CD4-positive, alpha-beta T cell treated with Interleukin-2 at 100 ng/mL for 4 hours (primary cell): ENCODE results near the gene DNAJC7.

Experiments used
- DNase-seq: peaks from one replicate; pipeline ENCODE4 v3.0.0-alpha.2; 2020; ENCODE audit warnings: low spot score

Gene DNAJC7

DNA sequence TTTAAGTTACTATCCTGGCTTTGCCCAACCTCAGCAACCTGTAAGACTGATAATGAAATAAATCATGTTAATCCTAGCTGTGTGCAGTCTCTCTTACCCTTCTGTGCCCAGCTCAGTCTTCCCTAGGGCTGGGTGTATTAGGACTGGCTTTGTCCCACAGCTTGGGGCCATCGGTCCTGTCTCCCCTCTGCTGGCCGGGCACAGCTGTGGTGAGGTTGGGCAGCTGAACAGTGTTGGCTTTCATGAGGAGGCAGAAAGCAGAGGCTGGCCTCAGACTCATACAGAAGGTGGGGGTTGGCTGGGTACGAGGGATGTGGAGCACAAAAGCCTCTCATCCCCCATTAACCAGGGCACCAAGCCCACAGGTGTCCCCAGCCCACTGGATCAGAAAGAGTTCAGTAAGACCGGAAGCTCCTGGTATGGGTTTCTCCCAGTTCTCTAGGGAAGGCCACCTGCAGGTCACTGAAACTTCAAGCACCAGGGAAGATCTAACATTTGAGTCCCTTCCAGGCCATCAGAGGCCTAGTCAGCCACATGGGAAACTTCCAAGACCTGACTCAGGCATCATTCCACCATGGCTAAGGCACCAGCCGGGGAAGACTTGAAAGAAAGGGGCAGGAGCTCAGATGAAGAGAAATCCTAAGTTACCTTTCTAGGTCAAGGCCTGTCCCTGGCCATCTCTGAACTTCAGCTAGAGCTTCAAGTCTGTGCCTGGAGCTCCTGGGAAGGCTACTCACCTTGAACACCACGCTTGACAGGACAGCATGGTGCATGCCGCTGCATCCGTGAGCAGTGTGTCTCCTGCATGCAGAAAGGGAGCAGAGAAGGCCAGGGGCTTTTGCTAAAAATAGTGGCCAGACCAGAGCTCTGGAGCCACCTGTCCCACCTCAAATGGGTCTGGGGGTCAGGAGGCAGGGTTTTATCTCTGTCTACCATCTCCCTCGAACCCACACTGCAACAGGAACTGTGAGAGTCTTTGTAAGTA is 41.8 kb downstream of the DNAJC7 start:
- DNase-seq = no peak

DNA sequence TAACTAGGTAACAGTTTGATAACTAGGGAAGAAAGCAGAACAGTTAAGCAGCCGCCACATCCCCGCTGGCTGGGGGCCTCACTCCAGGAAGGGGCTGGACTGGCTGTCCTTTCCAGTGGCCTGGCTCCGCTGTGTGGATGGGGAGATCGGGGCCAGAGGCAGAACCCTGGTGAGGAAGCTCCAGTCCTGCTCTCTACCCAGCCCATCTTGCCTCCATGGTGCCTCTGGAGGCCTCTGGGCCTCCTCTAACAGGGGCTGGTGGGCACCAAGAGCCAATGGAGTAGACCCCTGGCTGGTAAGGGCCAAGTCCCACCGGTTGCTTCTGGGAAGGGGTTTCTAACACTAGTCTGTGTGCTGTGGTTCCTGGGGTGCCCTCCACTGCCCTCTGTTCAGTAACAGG is 42.6 kb downstream of the DNAJC7 start:
- DNase-seq = no peak

DNA sequence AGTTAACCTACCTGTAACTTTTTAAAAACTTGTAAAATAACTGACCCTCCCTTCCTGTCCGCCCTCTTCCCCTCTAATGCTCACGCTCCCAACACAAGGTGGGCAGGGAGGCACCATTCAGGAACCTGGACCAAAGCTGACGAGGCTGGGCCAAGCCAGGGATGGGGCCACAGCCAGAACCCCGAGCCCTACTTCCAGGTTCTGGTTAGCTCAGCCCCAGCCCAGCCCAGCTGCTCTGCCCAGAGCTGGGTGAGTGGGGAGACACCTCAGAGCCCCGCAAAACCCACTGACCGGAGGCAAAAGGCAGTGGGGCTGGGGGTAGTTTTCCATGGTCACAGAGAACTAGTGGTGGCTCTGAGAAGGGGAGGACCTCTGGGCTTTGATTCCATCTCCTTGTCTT is 43.2 kb downstream of the DNAJC7 start:
- no peak for DNase-seq

DNA sequence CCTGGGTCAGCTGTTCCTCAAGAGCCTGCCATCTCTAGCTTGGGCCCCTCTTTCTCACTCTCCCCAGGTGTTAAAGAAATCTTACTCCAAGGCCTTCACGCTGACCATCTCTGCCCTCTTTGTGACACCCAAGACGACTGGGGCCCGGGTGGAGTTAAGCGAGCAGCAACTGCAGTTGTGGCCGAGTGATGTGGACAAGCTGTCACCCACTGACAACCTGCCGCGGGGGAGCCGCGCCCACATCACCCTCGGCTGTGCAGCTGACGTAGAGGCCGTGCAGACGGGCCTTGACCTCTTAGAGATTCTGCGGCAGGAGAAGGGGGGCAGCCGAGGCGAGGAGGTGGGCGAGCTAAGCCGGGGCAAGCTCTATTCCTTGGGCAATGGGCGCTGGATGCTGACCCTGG is 43.8 kb downstream of the DNAJC7 start:
- no peak for DNase-seq

DNA sequence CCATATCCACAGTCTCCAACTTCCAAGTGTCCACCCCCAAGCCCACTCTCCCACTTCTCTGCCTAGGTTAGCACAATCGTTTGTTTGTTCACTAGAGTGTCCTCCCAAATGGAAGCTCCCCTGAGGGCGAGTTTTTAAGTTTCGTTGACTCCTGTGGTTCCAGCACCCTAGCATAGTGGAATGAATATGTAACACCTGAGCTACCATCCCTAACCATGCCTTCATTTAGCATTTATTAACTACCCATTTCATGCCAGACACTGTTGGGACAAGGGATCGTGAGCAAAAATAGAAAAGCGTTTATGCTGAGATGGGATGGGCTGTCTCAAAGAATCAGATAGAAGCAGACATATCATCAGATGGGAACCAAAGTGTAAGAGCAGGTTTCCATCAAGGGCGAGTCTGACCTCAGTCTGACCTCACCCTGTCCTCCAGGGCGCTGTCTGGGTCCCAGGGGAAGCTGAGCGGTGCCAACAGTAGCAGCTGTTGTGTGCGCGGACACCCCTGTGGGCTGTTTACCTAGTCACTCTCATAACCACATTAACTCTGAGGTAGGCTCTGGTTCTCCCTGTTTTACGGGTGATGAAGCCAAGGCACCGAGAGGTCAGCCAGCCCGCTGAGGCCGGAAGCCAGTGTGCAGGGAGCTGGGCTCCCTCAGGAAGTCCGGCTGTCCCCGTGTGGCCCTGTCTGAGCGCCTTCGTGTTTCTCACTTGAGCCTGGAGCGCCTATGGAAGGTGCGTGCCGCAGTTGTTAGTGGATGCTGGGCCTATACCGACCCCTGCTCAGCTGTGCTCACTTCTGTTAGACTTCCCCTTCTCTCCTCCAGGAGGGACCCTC is 44.5 kb downstream of the DNAJC7 start:
- no peak for DNase-seq

DNA sequence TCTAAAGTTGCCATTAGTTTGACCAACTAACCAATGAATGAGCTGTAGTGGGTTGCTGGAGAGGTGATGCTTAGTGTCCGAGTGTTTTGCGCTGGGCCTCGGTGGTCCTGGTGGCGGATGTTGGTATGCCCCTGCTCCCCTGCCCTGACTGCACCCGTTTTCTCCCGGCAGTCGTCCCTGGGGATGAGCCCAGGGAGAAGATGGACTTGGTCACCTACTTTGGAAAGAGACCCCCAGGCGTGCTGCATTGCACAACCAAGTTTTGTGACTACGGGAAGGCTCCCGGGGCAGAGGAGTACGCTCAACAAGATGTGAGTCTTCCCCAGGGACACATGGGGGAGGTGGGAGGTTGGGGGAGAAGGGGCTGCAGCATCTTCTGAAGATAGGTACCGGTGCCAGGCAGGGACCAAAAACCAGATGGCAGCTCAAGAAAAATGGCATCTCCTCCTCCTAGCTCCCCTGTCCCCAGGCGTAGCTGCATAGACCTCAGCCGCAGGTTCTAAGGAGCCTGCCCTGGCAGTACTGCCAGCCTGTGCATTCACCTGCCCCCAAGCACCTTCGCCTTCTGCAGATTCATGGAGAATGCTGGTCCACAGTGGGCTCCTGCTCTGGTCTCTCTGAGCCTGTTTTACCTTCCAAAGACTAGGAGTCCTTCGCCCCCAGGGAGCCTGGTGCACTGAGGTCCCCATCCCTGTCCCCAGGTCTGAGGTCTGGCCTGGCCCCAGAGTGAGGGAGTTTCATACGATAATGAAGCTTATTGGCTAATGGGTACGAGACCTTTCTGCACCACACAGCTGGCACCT is 45.3 kb downstream of the DNAJC7 start:
- DNase-seq = no peak

DNA sequence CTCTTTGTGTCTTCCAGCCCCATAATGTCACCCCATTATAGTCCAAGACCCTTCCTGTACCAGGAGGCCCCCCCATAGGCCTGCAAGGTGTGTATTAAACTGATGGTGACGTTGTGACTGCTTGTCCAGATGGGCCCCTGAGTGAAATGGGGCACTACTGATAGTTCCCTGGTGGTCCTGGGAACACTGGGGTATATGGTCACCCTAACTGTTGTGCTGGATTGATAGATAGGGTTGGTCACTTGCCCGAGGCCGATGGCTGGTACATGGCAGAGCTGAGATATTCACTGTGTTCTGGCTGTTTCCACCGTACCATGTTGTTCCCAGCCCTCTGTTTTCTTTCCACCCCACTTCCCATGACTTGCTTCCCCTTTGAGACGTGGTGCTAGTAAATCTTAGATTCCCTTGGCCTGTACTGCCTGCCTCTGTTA is 46.3 kb downstream of the DNAJC7 start:
- no peak for DNase-seq

DNA sequence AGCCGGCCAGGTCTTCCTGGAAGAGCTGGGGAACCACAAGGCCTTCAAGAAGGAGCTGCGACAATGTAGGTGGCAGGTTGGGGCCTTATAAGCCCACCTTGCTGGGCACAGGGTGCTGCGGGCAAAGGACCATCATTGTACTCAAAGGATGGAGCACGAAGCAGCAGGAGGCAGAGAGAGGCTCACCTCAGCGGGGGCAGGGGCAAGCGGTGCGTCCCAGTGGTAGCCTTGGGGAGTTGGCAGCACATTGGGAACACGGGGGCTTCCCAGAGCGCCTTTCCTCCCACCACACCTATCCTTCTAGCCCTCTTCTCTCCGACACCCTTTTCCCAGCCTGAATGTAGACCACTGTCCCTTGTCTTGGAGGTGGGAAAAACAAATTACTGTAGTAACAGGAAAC is 48.6 kb downstream of the DNAJC7 start:
- DNase-seq = no peak

DNA sequence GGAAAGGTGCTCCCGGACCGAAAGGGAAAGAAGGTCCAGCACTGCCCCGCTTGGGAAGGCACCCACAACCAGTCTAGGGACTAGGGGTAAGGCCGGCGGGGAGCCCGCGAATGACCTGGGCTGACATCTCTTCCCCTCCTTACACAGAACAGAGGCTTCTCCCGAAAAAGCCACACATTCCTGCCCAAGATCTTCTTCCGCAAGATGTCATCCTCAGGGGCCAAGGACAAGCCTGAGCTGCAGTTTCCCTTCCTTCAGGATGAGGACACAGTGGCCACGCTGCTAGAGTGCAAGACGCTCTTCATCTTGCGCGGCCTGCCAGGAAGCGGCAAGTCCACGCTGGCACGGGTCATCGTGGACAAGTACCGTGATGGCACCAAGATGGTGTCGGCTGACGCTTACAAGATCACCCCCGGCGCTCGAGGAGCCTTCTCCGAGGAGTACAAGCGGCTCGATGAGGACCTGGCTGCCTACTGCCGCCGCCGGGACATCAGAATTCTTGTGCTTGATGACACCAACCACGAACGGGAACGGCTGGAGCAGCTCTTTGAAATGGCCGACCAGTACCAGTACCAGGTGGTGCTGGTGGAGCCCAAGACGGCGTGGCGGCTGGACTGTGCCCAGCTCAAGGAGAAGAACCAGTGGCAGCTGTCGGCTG is 49.2 kb downstream of the DNAJC7 start:
- DNase-seq = no peak

DNA sequence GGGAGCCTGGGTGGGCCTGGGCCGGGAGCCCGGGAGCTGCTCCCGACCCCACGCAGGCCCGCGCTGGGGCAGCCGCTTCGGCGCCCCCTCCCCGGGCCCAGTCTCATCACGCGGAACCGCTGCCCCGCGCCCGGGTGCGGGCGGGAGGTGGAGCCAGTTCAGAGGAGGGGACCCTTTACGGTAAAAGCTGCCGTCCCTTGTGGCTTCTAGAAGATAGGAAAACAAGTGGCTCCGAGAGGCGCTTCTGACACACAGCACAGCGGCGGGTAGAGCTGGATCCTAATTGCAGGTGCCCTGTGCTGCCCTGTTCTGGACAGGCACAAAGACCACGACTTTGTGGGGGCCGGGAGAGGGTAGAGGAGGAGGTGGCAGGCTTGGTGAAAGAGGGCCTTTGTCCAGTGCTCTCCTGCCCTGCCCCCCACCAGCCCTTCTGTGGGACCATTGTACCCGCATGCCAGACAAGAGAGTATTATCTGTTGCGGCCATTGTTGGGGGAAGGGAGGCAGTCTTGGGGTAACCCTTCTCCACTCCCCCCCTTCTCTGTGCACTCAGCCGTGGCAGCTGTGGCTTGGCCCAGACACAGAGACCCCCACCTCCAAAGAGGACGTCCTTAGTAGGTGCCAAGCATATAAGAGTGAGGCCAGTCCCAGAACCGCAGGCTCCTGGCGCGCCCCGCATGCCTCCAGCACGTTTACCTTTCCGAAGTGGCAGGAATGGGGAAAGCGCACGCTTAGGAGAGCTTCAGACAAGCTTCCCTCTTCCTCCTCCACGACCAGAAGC is 49.9 kb downstream of the DNAJC7 start:
- DNase-seq = peak; percentile 28

DNA sequence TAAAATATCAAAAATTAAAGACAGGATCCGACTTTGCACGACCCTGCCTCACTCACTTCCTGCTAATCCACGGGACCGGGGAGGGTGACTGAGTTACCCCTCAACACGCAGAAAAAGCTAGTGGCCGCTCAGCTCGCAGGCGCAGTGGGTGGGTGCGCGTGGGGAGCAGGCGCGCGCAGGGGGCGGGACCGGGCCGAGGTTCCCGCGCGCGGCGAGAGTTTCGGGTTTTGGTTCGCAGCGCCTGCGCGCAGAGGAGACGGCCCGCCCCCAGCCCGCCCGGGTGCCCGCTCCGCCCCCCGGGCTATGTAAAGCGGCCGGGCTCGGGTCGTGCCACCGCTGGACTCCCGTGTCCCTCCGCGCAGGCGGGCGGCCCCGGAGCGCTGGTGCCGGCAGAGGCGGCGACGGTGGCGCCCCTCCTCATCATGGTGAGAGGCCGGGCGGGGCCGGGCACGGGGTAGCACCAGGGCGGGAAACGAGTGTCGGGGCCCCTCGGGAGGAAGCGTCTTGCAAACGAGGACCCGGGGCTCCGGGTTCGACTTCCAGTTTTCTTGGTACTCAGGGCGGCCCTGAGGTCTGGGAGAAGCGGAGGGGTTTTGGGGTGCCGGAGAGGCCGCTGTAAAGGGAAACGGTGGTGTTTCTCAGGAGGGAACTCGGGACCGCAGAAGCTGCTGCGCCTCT is 50.6 kb downstream of the DNAJC7 start, which contains the start of gene CNP:
Gene CNP (plus strand): TSS at position 333 of the 678 bp plus-strand sequence. CDS start 90 bp downstream, at position 423.
- peak; percentile 90 for DNase-seq

DNA sequence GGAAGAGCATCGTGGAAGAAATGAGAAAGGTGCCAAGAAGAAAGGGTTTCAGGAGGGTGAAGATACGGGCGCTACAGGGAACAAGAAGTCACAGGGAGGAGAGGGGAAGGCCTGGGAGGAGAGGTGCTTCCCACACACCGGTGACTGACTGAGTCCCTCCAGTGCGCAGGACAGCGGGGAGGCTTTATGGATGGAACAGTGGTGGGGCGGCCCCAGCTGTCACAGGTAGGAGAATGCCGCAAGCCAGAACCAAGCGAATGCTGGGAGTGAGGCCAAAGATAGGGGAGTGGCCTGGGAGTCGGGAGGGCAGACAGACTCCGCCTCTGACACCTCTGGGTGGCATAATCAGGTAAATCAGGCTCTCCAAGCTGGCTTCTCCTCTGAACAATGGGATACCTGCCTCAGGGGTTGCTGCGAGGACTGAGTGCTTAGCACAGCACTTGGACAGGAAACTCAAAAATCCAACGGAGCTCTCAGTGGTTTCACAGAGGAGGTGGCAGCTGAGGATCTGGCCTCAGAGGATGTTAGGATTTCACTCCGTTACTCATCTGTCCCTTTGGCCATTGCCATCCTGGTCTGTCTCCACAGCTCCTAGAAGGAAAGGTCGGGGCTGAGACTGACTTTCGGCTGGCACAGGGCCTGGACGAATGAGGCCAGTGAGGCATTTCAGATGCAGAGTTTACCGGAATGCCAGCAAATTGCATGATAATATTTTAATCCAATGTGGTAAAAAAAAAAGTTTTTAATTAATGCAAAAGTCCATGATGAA is 51.4 kb downstream of the DNAJC7 start:
- DNase-seq = peak; percentile 70

DNA sequence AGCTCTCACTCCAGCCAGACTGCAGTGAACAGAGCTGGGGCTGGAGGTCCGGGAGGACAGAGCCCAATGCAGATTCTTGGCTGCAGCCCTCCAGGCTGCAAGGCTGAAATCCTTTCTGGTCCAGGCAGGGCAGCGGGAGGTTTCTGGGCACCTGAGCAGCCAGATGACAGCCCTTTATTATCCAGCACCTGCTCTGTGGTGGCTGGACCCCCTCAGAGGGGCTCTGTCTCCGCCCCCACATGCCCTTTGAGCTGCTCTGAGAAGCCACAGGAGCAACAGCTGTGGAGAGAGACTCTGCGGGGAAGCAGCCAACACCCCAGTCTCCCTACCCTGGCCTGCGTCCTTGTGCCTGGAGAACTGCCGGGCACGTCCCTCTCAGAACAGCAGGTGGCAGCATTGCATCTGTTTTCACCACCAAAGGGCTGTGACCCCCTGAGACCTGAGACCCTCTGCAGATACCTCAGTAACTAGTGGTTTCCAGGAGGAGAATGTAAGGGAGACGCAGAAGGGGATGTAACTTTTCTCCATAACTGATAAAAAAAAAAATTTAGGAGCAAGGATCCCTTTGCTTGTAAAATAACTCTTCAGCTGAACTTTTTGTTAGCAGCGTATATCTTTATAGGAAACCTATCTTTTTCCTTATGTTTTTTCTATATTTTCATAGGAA is 54.3 kb downstream of the DNAJC7 start:
- peak; percentile 73 for DNase-seq

DNA sequence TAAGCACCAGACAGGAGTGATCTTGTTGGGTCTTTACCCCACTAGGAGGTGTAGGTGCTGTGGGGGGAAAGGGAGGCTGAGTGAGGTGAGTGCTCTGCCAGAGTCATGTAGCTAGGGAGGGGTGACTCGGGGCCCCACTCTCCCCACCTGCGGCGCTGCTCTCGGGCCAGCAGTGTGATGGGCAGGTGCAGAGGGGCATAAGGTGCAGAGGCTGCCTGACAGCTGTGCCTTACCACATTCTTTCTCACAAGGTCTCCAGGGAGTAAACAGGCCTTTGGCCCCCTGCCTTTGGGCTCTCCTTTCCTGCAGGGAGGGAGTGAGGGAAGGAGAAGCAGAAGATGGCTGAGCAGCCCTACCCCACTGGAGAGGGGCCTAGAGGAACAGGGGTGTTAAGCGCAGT is 55.1 kb downstream of the DNAJC7 start:
- DNase-seq = no peak

DNA sequence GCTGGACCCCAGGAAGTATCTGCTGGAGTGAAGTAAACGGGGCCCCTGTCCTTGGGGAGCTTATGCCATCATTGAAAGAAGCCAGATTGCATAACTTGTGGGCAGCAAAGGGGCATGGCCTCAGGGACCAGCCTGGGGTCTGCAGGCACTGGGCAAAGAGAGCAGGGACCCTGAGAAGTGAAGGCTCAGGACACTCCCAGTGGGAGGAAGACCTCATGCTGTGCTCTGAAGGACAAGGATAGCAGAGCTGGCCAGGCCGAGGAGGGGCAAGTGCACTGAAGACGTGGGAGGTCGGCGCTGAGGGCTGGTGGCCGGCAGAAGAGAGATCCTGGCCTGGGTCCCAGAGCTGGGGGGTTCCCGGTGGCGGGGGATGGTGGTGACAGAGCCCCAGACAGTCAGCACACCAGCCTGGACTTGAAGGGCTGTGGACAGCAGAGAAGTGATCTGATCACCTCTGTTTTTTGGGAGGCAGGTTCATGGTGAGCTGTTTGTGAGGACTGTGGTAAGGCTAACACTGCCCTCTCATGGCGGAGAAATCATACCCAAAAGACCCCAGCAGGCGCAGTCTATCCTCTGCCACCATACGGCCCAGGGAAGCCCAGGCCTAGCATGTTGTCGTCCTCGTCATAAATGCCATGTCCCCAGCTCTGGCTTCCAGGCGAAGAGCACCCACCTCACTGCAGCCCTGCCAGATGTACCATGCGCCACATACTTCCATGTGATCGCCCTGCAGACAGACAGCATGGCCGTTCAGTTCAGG is 57.7 kb downstream of the DNAJC7 start:
- no peak for DNase-seq

DNA sequence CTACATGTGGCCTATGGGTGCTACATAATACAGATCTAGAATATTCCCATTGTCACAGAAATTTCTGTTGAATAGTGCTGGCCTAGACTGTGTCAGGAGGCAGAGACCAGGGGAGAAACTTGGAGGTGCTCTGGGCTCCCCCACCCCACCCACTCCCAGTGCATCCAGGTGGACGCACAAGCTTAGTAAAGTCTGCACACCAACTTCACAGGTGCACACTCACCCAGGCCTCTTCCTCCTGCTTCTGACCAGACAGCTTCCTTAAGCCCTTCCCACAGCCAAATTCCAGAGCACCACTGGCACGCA is 58.3 kb downstream of the DNAJC7 start:
- no peak for DNase-seq

DNA sequence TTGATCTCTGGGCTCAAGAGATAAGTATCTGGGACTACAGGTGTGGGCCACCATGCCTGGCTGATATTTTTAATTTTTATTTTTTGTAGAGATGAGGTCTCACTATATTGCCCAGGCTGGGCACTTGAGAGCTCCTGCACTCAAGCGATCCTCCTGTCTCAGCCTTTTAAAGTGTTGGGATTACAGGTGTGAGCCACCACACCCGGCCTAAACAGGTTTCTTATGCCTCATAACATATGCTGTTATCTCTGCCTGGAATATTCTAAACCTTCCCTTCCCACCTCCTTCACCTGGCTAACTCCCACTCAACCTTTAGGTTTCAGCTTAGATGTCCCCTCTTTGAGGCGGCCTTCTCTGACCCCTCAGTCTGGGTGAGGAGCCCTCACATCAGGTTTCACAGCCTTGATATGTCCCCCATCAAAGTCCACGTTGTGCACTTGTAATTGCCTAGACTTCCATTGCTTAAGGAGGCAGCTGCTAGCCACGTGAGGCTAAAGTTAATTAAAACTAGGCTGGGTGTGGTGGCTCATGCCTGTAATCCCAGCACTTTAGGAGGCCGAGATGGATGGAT is 59.3 kb downstream of the DNAJC7 start:
- DNase-seq = no peak
